HEK293 (cell line): ENCODE results near the gene MALAT1.

Source experiments
- CTCF ChIA-PET: fragments of 350-600 bp; formaldehyde crosslinking; extraction: SDS; loops from one replicate; lab custom pipeline; 2021; ENCODE audit warnings: antibody characterized with exemption; lab: Yijun Ruan, JAX
- POLR2A ChIA-PET: fragments of 300-600 bp; formaldehyde crosslinking; extraction: SDS; loops from one replicate; lab custom pipeline; 2020; ENCODE audit warnings: antibody characterized with exemption, inconsistent platforms; lab: Yijun Ruan, JAX
- H3K27ac ChIP-seq: fragments of 200-500 bp; sonication (Bioruptor generic); 2 replicates; pipeline ENCODE4 v1.5.1; 2014; ENCODE audit warnings: low read depth, low read length, control low read depth, inconsistent platforms; ENCODE audit errors: extremely low read depth
- H3K36me3 ChIP-seq, 2 experiments: fragments of 200-500 bp in 1 of 2; sonication (Bioruptor generic) in 1 of 2; 1 replicate in 1 of 2; 2 replicates in 1 of 2; pipeline ENCODE4 v1.5.1; 2014 to 2017; ENCODE audit warnings: inconsistent platforms in 2 of 2, low read length in 2 of 2; ENCODE audit not compliant: control insufficient read depth in 2 of 2, insufficient read depth in 1 of 2
- H3K4me1 ChIP-seq: fragments of 200-500 bp; sonication (Bioruptor generic); 2 replicates; pipeline ENCODE4 v1.5.1; 2014; ENCODE audit warnings: mild to moderate bottlenecking, low read length, inconsistent platforms; ENCODE audit not compliant: control insufficient read depth, insufficient read depth
- H3K4me3 ChIP-seq: 2 replicates; pipeline ENCODE4 v1.5.1; 2011; ENCODE audit warnings: low read depth, mild to moderate bottlenecking, control low read depth, low read length, moderate library complexity
- H3K9me3 ChIP-seq: fragments of 200-500 bp; sonication (Bioruptor generic); 2 replicates; pipeline ENCODE4 v1.5.1; 2014; ENCODE audit warnings: low read depth, low read length, inconsistent platforms; ENCODE audit not compliant: control insufficient read depth, insufficient read depth
- GLIS1 ChIP-seq: fragments of 450-650 bp; formaldehyde crosslinking; IDR thresholded peaks from 2 replicates; pipeline ENCODE4 v1.5.1; 2016; ENCODE audit warnings: missing biosample characterization, missing genetic modification characterization
- SP2 ChIP-seq: fragments of 450-650 bp; formaldehyde crosslinking; IDR thresholded peaks from 2 replicates; pipeline ENCODE4 v1.5.1; 2016; ENCODE audit warnings: missing biosample characterization, missing genetic modification characterization
- ZBTB17 ChIP-seq: fragments of 450-650 bp; formaldehyde crosslinking; IDR thresholded peaks from 2 replicates; pipeline ENCODE4 v1.5.1; 2016; ENCODE audit warnings: missing biosample characterization, missing genetic modification characterization
- ZEB2 ChIP-seq: fragments of 450-650 bp; formaldehyde crosslinking; IDR thresholded peaks from 2 replicates; pipeline ENCODE4 v1.5.1; 2016; ENCODE audit warnings: missing biosample characterization, missing genetic modification characterization
- ZNF211 ChIP-seq: fragments of 450-650 bp; formaldehyde crosslinking; IDR thresholded peaks from 2 replicates; pipeline ENCODE4 v1.5.1; 2016; ENCODE audit warnings: low read depth, missing biosample characterization, missing genetic modification characterization
- ZNF23 ChIP-seq: fragments of 450-650 bp; formaldehyde crosslinking; IDR thresholded peaks from 2 replicates; pipeline ENCODE4 v1.5.1; 2016; ENCODE audit warnings: missing biosample characterization, missing genetic modification characterization, borderline replicate concordance
- ZNF521 ChIP-seq: fragments of 450-650 bp; formaldehyde crosslinking; IDR thresholded peaks from 2 replicates; pipeline ENCODE4 v1.5.1; 2017; ENCODE audit warnings: missing biosample characterization, mild to moderate bottlenecking, missing genetic modification characterization
- ZNF549 ChIP-seq: fragments of 450-650 bp; IDR thresholded peaks from 2 replicates; pipeline ENCODE4 v1.5.1; 2018; ENCODE audit warnings: missing biosample characterization, missing genetic modification characterization, mild to moderate bottlenecking, inconsistent platforms, moderate library complexity
- ZNF571 ChIP-seq: fragments of 450-650 bp; formaldehyde crosslinking; IDR thresholded peaks from 2 replicates; pipeline ENCODE4 v1.5.0; 2017; ENCODE audit warnings: missing biosample characterization, missing genetic modification characterization
- ZNF585B ChIP-seq: fragments of 450-650 bp; formaldehyde crosslinking; IDR thresholded peaks from 2 replicates; pipeline ENCODE4 v1.5.1; 2016; ENCODE audit warnings: missing biosample characterization, missing genetic modification characterization
- ZNF785 ChIP-seq: fragments of 450-650 bp; formaldehyde crosslinking; IDR thresholded peaks from 2 replicates; pipeline ENCODE4 v1.5.1; 2016; ENCODE audit warnings: missing biosample characterization, missing genetic modification characterization
- TF ChIP-seq, protein P1 (sequence below): fragments of 450-650 bp; IDR thresholded peaks from 2 replicates; pipeline ENCODE4 v1.5.1; 2018; ENCODE audit warnings: missing biosample characterization, mild to moderate bottlenecking, missing genetic modification characterization
- TF ChIP-seq, protein P2 (sequence below): fragments of 450-650 bp; formaldehyde crosslinking; IDR thresholded peaks from 2 replicates; pipeline ENCODE4 v1.5.1; 2016; ENCODE audit warnings: missing biosample characterization, missing genetic modification characterization, borderline replicate concordance
- TF ChIP-seq, protein P3 (sequence below): fragments of 450-650 bp; formaldehyde crosslinking; IDR thresholded peaks from 2 replicates; pipeline ENCODE4 v1.5.1; 2016; ENCODE audit warnings: missing biosample characterization, missing genetic modification characterization
- TF ChIP-seq, protein P4 (sequence below): fragments of 450-650 bp; formaldehyde crosslinking; IDR thresholded peaks from 2 replicates; pipeline ENCODE4 v1.5.1; 2016; ENCODE audit warnings: missing biosample characterization, missing genetic modification characterization
- TF ChIP-seq, protein P5 (sequence below): fragments of 450-650 bp; formaldehyde crosslinking; IDR thresholded peaks from 2 replicates; pipeline ENCODE4 v1.5.1; 2017; ENCODE audit warnings: missing biosample characterization, missing genetic modification characterization
- TF ChIP-seq, protein P6 (sequence below): fragments of 450-650 bp; formaldehyde crosslinking; IDR thresholded peaks from 2 replicates; pipeline ENCODE4 v1.5.1; 2016; ENCODE audit warnings: missing biosample characterization, missing genetic modification characterization
- TF ChIP-seq, protein P7 (sequence below): fragments of 450-650 bp; formaldehyde crosslinking; IDR thresholded peaks from 2 replicates; pipeline ENCODE4 v1.5.1; 2016; ENCODE audit warnings: missing biosample characterization, missing genetic modification characterization

MALAT1 gene

DNA sequence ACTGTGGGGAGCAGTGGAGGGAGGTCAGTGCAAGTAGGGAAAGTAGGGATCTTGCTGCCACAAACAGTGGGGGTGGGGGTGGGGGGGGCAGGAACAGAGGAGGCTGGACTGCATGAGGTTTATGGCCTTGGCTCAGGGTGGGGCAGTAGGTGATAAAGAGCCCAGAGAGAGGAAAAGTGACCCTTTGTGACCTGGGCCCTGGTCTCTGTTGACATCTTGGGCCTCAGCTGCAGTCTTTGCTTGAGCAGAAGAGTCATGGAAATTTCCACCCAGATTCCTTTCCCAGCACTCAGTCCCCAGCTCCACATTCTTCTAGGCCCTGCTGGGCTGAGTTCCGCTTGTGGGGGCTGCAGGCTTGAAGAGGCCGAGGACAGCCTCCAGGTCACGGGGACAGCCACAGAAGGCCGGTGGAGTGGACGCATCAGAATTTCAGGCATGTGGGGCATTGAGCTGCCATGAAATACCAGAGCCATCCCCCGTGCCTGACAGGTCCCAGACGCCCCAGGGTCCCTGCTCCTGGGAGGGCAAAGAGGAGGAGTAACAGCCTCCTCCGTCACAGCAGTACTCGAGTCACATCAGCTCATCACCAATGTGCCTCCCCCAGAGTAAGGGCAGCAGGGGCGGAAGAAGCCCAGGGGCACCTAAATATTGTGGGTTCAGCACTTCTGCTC lies 9.7 kb upstream of the MALAT1 start (continued):
- TF ChIP-seq ZNF211 (tag by site-specific recombination) (no peak), ZNF785 (tag by site-specific recombination) (no peak), ZNF571 (tag by site-specific recombination) (no peak), ZNF521 (tag by site-specific recombination) (no peak), ZNF549 (no peak), SP2 (tag by site-specific recombination) (no peak)
- TF ChIP-seq, protein P1, sequence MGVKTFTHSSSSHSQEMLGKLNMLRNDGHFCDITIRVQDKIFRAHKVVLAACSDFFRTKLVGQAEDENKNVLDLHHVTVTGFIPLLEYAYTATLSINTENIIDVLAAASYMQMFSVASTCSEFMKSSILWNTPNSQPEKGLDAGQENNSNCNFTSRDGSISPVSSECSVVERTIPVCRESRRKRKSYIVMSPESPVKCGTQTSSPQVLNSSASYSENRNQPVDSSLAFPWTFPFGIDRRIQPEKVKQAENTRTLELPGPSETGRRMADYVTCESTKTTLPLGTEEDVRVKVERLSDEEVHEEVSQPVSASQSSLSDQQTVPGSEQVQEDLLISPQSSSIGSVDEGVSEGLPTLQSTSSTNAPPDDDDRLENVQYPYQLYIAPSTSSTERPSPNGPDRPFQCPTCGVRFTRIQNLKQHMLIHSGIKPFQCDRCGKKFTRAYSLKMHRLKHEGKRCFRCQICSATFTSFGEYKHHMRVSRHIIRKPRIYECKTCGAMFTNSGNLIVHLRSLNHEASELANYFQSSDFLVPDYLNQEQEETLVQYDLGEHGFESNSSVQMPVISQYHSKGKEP (tag by site-specific recombination): no peak
- TF ChIP-seq, protein P2, sequence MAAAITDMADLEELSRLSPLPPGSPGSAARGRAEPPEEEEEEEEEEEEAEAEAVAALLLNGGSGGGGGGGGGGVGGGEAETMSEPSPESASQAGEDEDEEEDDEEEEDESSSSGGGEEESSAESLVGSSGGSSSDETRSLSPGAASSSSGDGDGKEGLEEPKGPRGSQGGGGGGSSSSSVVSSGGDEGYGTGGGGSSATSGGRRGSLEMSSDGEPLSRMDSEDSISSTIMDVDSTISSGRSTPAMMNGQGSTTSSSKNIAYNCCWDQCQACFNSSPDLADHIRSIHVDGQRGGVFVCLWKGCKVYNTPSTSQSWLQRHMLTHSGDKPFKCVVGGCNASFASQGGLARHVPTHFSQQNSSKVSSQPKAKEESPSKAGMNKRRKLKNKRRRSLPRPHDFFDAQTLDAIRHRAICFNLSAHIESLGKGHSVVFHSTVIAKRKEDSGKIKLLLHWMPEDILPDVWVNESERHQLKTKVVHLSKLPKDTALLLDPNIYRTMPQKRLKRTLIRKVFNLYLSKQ (tag by site-specific recombination): no peak
- TF ChIP-seq, all 188 proteins: peak for 5

DNA sequence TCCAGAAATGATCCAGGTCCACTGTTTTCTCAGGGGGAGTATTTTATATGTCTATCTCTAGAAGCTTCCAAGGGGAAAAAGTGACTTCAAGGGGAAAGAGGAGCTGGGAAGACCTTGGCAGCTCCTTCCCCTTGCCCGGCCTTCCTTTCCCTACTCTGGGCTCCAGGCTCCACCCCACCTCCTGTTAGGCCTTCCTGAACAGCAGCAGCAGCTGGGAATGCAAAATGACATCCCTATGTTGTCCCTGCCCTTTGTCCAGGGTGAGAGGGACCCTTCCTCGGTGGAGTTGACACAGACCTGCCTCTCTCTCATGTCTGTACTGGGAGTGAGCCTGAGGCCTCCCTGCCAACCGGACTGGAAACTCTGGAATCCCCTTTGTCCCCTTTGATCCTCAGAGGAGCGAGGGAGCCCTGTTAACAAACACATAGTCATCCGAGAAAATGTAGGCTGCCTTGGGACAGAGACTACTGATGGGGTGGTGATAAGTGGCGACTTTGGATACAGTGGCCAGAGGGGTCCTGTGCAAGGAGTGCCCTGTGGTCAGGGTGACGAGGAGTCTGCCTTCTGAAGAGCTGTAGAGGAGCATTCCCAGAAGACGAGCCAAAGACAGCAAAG lies 9.0 kb upstream of the MALAT1 start:
- TF ChIP-seq, protein P3, sequence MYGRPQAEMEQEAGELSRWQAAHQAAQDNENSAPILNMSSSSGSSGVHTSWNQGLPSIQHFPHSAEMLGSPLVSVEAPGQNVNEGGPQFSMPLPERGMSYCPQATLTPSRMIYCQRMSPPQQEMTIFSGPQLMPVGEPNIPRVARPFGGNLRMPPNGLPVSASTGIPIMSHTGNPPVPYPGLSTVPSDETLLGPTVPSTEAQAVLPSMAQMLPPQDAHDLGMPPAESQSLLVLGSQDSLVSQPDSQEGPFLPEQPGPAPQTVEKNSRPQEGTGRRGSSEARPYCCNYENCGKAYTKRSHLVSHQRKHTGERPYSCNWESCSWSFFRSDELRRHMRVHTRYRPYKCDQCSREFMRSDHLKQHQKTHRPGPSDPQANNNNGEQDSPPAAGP: no peak
- TF ChIP-seq ZEB2 (tag by site-specific recombination) (no peak), GLIS1 (no peak), ZBTB17 (tag by site-specific recombination) (0 out of 2 replicates have a peak, but pooled peaks have one; percentile 26), ZNF23 (no peak)
- TF ChIP-seq, protein P4, sequence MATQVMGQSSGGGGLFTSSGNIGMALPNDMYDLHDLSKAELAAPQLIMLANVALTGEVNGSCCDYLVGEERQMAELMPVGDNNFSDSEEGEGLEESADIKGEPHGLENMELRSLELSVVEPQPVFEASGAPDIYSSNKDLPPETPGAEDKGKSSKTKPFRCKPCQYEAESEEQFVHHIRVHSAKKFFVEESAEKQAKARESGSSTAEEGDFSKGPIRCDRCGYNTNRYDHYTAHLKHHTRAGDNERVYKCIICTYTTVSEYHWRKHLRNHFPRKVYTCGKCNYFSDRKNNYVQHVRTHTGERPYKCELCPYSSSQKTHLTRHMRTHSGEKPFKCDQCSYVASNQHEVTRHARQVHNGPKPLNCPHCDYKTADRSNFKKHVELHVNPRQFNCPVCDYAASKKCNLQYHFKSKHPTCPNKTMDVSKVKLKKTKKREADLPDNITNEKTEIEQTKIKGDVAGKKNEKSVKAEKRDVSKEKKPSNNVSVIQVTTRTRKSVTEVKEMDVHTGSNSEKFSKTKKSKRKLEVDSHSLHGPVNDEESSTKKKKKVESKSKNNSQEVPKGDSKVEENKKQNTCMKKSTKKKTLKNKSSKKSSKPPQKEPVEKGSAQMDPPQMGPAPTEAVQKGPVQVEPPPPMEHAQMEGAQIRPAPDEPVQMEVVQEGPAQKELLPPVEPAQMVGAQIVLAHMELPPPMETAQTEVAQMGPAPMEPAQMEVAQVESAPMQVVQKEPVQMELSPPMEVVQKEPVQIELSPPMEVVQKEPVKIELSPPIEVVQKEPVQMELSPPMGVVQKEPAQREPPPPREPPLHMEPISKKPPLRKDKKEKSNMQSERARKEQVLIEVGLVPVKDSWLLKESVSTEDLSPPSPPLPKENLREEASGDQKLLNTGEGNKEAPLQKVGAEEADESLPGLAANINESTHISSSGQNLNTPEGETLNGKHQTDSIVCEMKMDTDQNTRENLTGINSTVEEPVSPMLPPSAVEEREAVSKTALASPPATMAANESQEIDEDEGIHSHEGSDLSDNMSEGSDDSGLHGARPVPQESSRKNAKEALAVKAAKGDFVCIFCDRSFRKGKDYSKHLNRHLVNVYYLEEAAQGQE: no peak
- POLR2A ChIA-PET: interaction anchor here (0.9 to 28.2 kb wide), 4 partner anchors 12 to 67 kb away, joined by 6 to 1129 read pairs (median 168); partner anchors contain the start of genes MALAT1 and NEAT1
- H3K9me3 ChIP-seq: no peaks in the 10 kb centered on the region
- peaks cover 37% of the 10 kb centered on the region for H3K4me1 ChIP-seq
- CTCF ChIA-PET: interaction anchor here (0.5 to 1.7 kb wide), 4 partner anchors 9 to 328 kb away, joined by 3 to 5 read pairs (median 4); partner anchors contain the start of gene MALAT1
- H3K36me3 ChIP-seq: no peaks in the 10 kb centered on the region
- peak overlapping the region; percentile 72; the same call in 1 of the 2 replicates for H3K27ac ChIP-seq
- H3K4me3 ChIP-seq: no peak overlapping the region

DNA sequence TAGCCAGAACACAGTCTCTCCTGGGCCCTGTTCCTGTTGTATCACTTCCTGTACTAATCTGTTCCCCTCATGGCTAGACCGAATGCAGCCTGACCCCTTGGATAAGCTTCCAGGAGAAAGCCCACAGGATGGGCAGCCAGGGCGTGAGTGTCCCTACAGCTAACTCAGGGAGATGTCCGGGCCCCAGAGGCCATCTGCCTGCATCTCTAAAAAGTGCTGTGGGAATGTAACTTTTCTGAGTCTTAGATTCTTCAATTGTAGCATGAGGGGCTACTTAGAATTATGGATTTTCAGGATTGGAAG lies 7.7 kb upstream of the MALAT1 start:
- Histone ChIP-seq H3K9me3 (no peaks in the 10 kb centered on the region), H3K27ac (peak overlapping the region; percentile 62), H3K4me3 (no peak overlapping the region), H3K4me1 (peaks cover 32% of the 10 kb centered on the region), H3K36me3 (no peaks in the 10 kb centered on the region)
- TF ChIP-seq, protein P5, sequence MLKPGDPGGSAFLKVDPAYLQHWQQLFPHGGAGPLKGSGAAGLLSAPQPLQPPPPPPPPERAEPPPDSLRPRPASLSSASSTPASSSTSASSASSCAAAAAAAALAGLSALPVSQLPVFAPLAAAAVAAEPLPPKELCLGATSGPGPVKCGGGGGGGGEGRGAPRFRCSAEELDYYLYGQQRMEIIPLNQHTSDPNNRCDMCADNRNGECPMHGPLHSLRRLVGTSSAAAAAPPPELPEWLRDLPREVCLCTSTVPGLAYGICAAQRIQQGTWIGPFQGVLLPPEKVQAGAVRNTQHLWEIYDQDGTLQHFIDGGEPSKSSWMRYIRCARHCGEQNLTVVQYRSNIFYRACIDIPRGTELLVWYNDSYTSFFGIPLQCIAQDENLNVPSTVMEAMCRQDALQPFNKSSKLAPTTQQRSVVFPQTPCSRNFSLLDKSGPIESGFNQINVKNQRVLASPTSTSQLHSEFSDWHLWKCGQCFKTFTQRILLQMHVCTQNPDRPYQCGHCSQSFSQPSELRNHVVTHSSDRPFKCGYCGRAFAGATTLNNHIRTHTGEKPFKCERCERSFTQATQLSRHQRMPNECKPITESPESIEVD: no peak
- no peak for TF ChIP-seq ZNF585B (tag by site-specific recombination)
- TF ChIP-seq, protein P6, sequence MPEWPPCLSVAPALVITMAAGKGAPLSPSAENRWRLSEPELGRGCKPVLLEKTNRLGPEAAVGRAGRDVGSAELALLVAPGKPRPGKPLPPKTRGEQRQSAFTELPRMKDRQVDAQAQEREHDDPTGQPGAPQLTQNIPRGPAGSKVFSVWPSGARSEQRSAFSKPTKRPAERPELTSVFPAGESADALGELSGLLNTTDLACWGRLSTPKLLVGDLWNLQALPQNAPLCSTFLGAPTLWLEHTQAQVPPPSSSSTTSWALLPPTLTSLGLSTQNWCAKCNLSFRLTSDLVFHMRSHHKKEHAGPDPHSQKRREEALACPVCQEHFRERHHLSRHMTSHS (tag by site-specific recombination): no peak
- TF ChIP-seq, protein P7, sequence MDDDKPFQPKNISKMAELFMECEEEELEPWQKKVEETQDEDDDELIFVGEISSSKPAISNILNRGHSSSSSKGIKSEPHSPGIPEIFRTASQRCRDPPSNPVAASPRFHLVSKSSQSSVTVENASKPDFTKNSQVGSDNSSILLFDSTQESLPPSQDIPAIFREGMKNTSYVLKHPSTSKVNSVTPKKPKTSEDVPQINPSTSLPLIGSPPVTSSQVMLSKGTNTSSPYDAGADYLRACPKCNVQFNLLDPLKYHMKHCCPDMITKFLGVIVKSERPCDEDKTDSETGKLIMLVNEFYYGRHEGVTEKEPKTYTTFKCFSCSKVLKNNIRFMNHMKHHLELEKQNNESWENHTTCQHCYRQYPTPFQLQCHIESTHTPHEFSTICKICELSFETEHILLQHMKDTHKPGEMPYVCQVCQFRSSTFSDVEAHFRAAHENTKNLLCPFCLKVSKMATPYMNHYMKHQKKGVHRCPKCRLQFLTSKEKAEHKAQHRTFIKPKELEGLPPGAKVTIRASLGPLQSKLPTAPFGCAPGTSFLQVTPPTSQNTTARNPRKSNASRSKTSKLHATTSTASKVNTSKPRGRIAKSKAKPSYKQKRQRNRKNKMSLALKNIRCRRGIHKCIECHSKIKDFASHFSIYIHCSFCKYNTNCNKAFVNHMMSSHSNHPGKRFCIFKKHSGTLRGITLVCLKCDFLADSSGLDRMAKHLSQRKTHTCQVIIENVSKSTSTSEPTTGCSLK (tag by site-specific recombination): no peak
- CTCF ChIA-PET: interaction anchor here (0.6 to 1.4 kb wide), 5 partner anchors 12 to 161 kb away, joined by 3 to 8 read pairs (median 5); no protein-coding TSS in a partner anchor
- POLR2A ChIA-PET: interaction anchor here (0.7 to 28.2 kb wide), 7 partner anchors 11 to 109 kb away, joined by 3 to 1129 read pairs (median 6); partner anchors contain the start of genes MALAT1 and NEAT1
